ENCODE data around the gene GJB4.
"Not testable (repeated sequence)": the region's sequence is repeated elsewhere in the genome, so short reads cannot be mapped to it uniquely, and the experiment has no call there.

Gene GJB4

DNA sequence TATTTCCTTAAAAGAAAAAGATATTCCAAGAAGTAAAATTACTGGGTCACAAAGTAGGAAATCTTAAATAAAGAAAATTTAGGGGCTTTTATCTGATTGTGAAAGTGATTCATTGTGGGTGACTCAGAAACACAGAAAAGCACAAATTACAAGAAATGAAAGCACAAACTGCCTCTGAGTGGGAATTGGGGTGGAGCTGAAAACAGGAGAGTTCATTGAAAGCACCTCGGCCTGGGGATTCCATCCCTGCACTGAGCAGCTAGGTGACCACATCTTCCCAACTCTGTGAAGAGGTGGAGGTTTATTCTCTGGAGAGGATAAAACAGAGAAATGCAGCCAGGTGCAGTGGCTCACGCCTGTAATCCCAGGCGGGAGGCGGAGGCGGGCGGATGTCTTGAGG, 40.7 kb downstream of the GJB4 start:
- DNase-seq (ENCODE audit: low spot score): no peak

- no peak for DNase-seq (ENCODE audit: low spot score)
Measured at GRCh38 chr1:34803770-34804169, 44.2 kb downstream of the GJB4 start.

GRCh38 chr1:34806396-34806795, 46.9 kb downstream of the GJB4 start:
- DNase-seq (ENCODE audit: low spot score): no peak

DNA sequence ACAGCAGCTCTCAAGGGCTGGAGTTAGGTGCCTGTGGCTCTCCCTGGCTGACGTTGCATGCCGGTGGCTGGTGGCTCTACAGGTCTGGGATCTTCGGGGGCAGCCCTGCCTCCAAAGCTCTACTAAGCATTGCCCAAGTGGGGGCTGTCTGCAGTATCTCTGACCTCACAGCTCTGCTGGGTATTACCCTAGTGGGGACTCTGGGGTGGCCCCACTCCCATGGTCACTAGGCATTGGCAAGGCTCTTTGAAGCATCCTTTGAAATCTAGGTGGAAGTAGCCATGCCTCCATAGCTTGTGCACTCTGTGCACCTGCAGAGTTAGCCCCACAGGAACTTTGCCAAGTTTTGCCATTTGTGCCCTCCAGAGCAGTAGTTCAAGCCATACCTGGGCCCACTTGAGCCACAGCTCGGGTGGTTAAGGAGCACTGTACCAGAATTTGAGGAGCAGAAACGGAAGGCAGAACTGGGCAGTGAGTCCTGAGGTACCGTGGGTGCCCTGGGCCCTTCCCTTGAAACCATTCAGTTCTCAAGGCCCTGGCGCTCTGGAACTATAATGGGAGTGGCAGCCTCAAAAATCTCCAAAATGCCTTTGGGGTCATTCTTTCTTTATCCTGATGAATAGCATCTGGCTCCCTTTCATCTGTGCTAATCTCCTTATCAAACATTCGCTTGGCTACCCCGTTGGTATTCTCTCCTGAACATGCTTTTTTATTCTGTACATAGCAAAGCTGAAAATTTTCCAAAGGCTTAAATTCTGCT, 48.7 kb downstream of the GJB4 start:
- no peak for DNase-seq (ENCODE audit: low spot score)

GRCh38 chr1:34810781-34811180, 51.2 kb downstream of the GJB4 start:
- not testable (repeated sequence) for DNase-seq (ENCODE audit: low spot score)
